Neural progenitor cell (in vitro differentiated cells): ENCODE measurements around the gene KANTR. TPM values are rescaled to one million over a fixed set of nuclear protein-coding genes. Genes with fewer than 3 reads are reported as not detected.

Experiments
- DNase-seq: peaks from one replicate; pipeline ENCODE4 v3.0.0-alpha.2; 2016; ENCODE audit warnings: low spot score
- H2AFZ ChIP-seq: fragments of 200-600 bp; sonication (generic); replicated peaks from 2 replicates; pipeline ENCODE4 v1.6.1; 2016; ENCODE audit warnings: antibody characterized with exemption
- H3F3A ChIP-seq: fragments of 200-600 bp; sonication (generic); 2 replicates; pipeline ENCODE4 v1.6.1; 2016; ENCODE audit warnings: antibody characterized with exemption, low read depth
- H3K27ac ChIP-seq: fragments of 200-600 bp; sonication (generic); 2 replicates; pipeline ENCODE4 v1.5.1; 2016; ENCODE audit warnings: mild to moderate bottlenecking
- H3K27me3 ChIP-seq: fragments of 200-600 bp; sonication (generic); 2 replicates; pipeline ENCODE4 v1.6.1; 2016; ENCODE audit warnings: mild to moderate bottlenecking, moderate library complexity
- H3K36me3 ChIP-seq: fragments of 200-600 bp; sonication (generic); 2 replicates; pipeline ENCODE4 v1.5.1; 2016
- H3K4me1 ChIP-seq: fragments of 200-600 bp; sonication (generic); 2 replicates; pipeline ENCODE4 v1.6.1; 2016; ENCODE audit warnings: mixed run types
- H3K4me2 ChIP-seq: fragments of 200-600 bp; sonication (generic); 2 replicates; pipeline ENCODE4 v1.6.1; 2016
- H3K4me3 ChIP-seq: fragments of 200-600 bp; sonication (generic); 2 replicates; pipeline ENCODE4 v1.5.1; 2016
- H3K79me2 ChIP-seq: fragments of 200-600 bp; sonication (generic); 2 replicates; pipeline ENCODE4 v1.6.1; 2016; ENCODE audit warnings: low read depth
- H3K9ac ChIP-seq: fragments of 200-600 bp; sonication (generic); 2 replicates; pipeline ENCODE4 v1.6.1; 2016
- H3K9me3 ChIP-seq: fragments of 200-600 bp; sonication (generic); 2 replicates; pipeline ENCODE4 v1.5.1; 2016; ENCODE audit warnings: low read depth
- H4K20me1 ChIP-seq: fragments of 200-600 bp; sonication (generic); 2 replicates; pipeline ENCODE4 v1.6.1; 2016; ENCODE audit warnings: low read depth
- H3K27ac Mint-ChIP-seq: 3 replicates; pipeline ENCODE4 v1.8.0; 2021; ENCODE audit warnings: mixed read lengths
- H3K27me3 Mint-ChIP-seq: 2 replicates; pipeline ENCODE4 v1.8.0; 2022; ENCODE audit warnings: low read depth, mild to moderate bottlenecking, inconsistent platforms, moderate library complexity, mixed read lengths; ENCODE audit not compliant: insufficient read depth
- H3K36me3 Mint-ChIP-seq: 3 replicates; pipeline ENCODE4 v1.8.0; 2021; ENCODE audit warnings: mixed read lengths
- H3K4me1 Mint-ChIP-seq: 3 replicates; pipeline ENCODE4 v1.8.0; 2021; ENCODE audit warnings: mixed read lengths
- H3K4me3 Mint-ChIP-seq: 3 replicates; pipeline ENCODE4 v1.8.0; 2021; ENCODE audit warnings: mild to moderate bottlenecking, moderate library complexity, mixed read lengths
- H3K9me3 Mint-ChIP-seq: 3 replicates; pipeline ENCODE4 v1.8.0; 2020; ENCODE audit warnings: mixed read lengths
- EZH2 ChIP-seq: fragments of 200-600 bp; sonication (generic); IDR thresholded peaks from 2 replicates; pipeline ENCODE4 v1.6.1; 2017; ENCODE audit warnings: antibody characterized with exemption, mild to moderate bottlenecking, moderate library complexity
- EZH2phosphoT487 ChIP-seq: fragments of 200-600 bp; sonication (generic); IDR thresholded peaks from 2 replicates; pipeline ENCODE4 v1.6.1; 2017; ENCODE audit warnings: antibody characterized with exemption
- total RNA-seq: library from RNA; depleted of rRNA; stranded (reverse); fragments of >200 nt; gene quantifications from 2 replicates; pipeline ENCODE4 v1.2.3, GENCODE V29; 2015; ENCODE audit warnings: low replicate concordance
- TF ChIP-seq, protein P1 (sequence below): fragments of 200-600 bp; sonication (generic); IDR thresholded peaks from 2 replicates; pipeline ENCODE4 v1.5.1; 2017; ENCODE audit warnings: antibody characterized with exemption, mild to moderate bottlenecking

Gene KANTR
- total RNA-seq, 1 donor from 2014 or later = 30.9 TPM

GRCh38 chrX:53077207-53078197 is 16.4 kb upstream of the KANTR start:
- Mint-ChIP-seq H3K27me3 (peaks cover 2% of the 10 kb centered on the region), H3K4me1 (peaks cover 12% of the 10 kb centered on the region), H3K36me3 (peaks cover 2% of the 10 kb centered on the region), H3K27ac (no peak overlapping the region), H3K9me3 (peaks cover 3% of the 10 kb centered on the region), H3K4me3 (no peak overlapping the region)
- Histone ChIP-seq H4K20me1 (peaks cover 4% of the 10 kb centered on the region), H2AFZ (no peak overlapping the region), H3K79me2 (peaks cover 1% of the 10 kb centered on the region), H3K4me2 (no peak overlapping the region), H3K27me3 (no peaks in the 10 kb centered on the region), H3K9ac (no peak overlapping the region), H3K27ac (no peak overlapping the region), H3F3A (peaks cover 19% of the 10 kb centered on the region), H3K9me3 (no peaks in the 10 kb centered on the region), H3K4me3 (no peak overlapping the region), H3K4me1 (peaks cover 10% of the 10 kb centered on the region), H3K36me3 (no peaks in the 10 kb centered on the region)
- TF ChIP-seq EZH2phosphoT487 = no peak
- TF ChIP-seq EZH2 = no peak
- TF ChIP-seq, protein P1, sequence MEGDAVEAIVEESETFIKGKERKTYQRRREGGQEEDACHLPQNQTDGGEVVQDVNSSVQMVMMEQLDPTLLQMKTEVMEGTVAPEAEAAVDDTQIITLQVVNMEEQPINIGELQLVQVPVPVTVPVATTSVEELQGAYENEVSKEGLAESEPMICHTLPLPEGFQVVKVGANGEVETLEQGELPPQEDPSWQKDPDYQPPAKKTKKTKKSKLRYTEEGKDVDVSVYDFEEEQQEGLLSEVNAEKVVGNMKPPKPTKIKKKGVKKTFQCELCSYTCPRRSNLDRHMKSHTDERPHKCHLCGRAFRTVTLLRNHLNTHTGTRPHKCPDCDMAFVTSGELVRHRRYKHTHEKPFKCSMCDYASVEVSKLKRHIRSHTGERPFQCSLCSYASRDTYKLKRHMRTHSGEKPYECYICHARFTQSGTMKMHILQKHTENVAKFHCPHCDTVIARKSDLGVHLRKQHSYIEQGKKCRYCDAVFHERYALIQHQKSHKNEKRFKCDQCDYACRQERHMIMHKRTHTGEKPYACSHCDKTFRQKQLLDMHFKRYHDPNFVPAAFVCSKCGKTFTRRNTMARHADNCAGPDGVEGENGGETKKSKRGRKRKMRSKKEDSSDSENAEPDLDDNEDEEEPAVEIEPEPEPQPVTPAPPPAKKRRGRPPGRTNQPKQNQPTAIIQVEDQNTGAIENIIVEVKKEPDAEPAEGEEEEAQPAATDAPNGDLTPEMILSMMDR = no peak
- DNase-seq = no peak

- H3F3A ChIP-seq = peaks cover 8% of the 10 kb centered on the region
- no peak overlapping the region for H3K4me3 Mint-ChIP-seq
- no peaks in the 10 kb centered on the region for H3K9me3 ChIP-seq
- H4K20me1 ChIP-seq = peaks cover 13% of the 10 kb centered on the region
- peaks cover 15% of the 10 kb centered on the region for H3K79me2 ChIP-seq
- peaks cover 2% of the 10 kb centered on the region for H3K36me3 Mint-ChIP-seq
- no peak overlapping the region for H3K27ac Mint-ChIP-seq
- TF ChIP-seq EZH2phosphoT487 = no peak
- no peak for TF ChIP-seq EZH2
- TF ChIP-seq, protein P1 = no peak
- H3K27me3 Mint-ChIP-seq = peaks cover 4% of the 10 kb centered on the region
- H3K4me1 ChIP-seq = peaks cover 6% of the 10 kb centered on the region
- H3K4me2 ChIP-seq = no peak overlapping the region
- no peak overlapping the region for H2AFZ ChIP-seq
- peaks cover 16% of the 10 kb centered on the region for H3K4me1 Mint-ChIP-seq
- no peak overlapping the region for H3K27ac ChIP-seq
- no peak overlapping the region for H3K4me3 ChIP-seq
- DNase-seq = no peak
- no peaks in the 10 kb centered on the region for H3K36me3 ChIP-seq
- H3K9me3 Mint-ChIP-seq = peaks cover 8% of the 10 kb centered on the region
- no peaks in the 10 kb centered on the region for H3K27me3 ChIP-seq
- H3K9ac ChIP-seq = no peak overlapping the region
Measured at GRCh38 chrX:53078943-53079342, 15.0 kb upstream of the KANTR start.

DNA sequence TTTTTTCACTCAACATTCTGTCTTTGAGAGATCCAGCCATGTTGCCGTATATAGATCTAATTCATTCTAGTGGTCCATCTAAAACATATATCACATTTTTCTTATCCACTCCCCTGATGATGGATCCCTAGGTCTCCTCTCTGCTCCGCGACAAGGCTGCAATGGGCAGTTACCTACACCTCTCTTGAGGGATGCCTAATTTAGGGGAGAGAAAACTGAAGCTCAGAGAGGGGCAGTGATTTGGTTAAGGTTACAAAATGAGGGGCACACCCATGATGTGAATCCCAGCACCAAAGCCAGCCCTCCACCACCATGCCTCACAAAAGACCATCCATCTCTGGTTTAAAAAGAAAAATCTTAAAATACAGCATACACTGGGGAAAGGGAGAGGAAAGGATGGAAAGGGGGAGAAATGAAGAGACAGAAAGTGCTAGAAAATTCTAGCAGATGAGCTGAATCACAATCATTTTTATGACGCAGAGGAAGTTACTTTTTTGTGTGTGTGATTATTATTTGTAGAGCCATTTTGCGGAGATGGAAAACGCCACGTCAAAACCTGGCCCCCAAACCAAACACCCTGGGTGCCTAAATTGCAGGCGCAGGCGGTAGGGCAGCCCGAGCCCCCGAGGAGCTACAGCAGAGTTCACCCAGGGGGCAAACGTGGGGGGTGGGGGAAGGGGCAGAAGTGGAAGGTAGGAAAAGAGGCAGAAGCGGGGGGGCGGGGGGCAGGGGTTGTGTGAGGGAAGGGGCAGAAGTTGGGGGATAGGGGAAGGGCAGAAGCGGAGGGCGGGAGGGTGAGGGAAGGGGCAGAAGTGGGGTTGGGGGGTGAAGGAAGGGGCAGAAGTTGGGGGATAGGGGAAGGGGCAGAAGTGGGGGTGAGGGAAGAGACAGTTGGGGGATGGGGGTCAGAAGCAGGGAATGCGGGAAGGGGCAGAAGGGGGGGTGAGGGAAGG is 13.0 kb upstream of the KANTR start:
- H3K9ac ChIP-seq = no peak overlapping the region
- TF ChIP-seq EZH2phosphoT487 (no peak), EZH2 (no peak)
- TF ChIP-seq, protein P1 = no peak
- no peak overlapping the region for H2AFZ ChIP-seq
- peaks cover 11% of the 10 kb centered on the region for H3K9me3 Mint-ChIP-seq
- peaks cover 6% of the 10 kb centered on the region for H3K4me1 ChIP-seq
- H3K4me2 ChIP-seq = peak overlapping the region; percentile 64
- H3K4me3 Mint-ChIP-seq = peak overlapping the region; percentile 82
- H3K9me3 ChIP-seq = no peaks in the 10 kb centered on the region
- no peaks in the 10 kb centered on the region for H3K27me3 ChIP-seq
- H4K20me1 ChIP-seq = peaks cover 28% of the 10 kb centered on the region
- H3K27ac ChIP-seq = no peak overlapping the region
- peaks cover 4% of the 10 kb centered on the region for H3K27me3 Mint-ChIP-seq
- H3K4me1 Mint-ChIP-seq = peaks cover 16% of the 10 kb centered on the region
- H3K4me3 ChIP-seq = peak overlapping the region; percentile 38
- H3K36me3 ChIP-seq = peaks cover 3% of the 10 kb centered on the region
- H3K36me3 Mint-ChIP-seq = peaks cover 10% of the 10 kb centered on the region
- H3K79me2 ChIP-seq = peaks cover 23% of the 10 kb centered on the region
- peaks cover 4% of the 10 kb centered on the region for H3F3A ChIP-seq
- peak overlapping the region; percentile 89 for H3K27ac Mint-ChIP-seq
- DNase-seq = peak; percentile 23
